SU-DHL-6 (cell line): Measurements from ENCODE around the gene SMYD4.

Source experiments
- H2AFZ ChIP-seq: fragments of 200-600 bp; sonication (generic); 2 replicates; pipeline ENCODE4 v1.6.1; 2014; ENCODE audit warnings: low read depth, mild to moderate bottlenecking, moderate library complexity, mixed read lengths, antibody characterized with exemption, low read length; ENCODE audit not compliant: severe bottlenecking
- H3F3A ChIP-seq: fragments of 200-600 bp; shearing (Covaris generic); 2 replicates; pipeline ENCODE4 v1.6.0; 2016; ENCODE audit warnings: antibody characterized with exemption, mild to moderate bottlenecking; ENCODE audit not compliant: insufficient read depth
- H3K27ac ChIP-seq: fragments of 200-600 bp; sonication (generic); 2 replicates; pipeline ENCODE4 v1.5.1; 2016; ENCODE audit warnings: low read depth, mild to moderate bottlenecking, low read length, moderate library complexity, mixed read lengths
- H3K27me3 ChIP-seq: fragments of 200-600 bp; sonication (generic), shearing (Covaris generic); 2 replicates; pipeline ENCODE4 v1.6.0; 2014; ENCODE audit warnings: mild to moderate bottlenecking, low read length
- H3K36me3 ChIP-seq: fragments of 200-600 bp; sonication (generic); 2 replicates; pipeline ENCODE4 v1.6.1; 2014; ENCODE audit warnings: mild to moderate bottlenecking, low read length, mixed read lengths
- H3K4me2 ChIP-seq: fragments of 300-600, 200-600 bp; shearing (Covaris generic), sonication (generic); 2 replicates; pipeline ENCODE4 v1.6.0; 2014; ENCODE audit warnings: low read length, low read depth, mild to moderate bottlenecking; ENCODE audit not compliant: poor library complexity, severe bottlenecking
- H3K4me3 ChIP-seq: fragments of 200-600 bp; sonication (generic); 2 replicates; pipeline ENCODE4 v1.5.1; 2014; ENCODE audit warnings: antibody characterized with exemption, low read length, mild to moderate bottlenecking, mixed read lengths; ENCODE audit not compliant: insufficient read depth, poor library complexity, severe bottlenecking
- H3K79me2 ChIP-seq: fragments of 200-600 bp; sonication (generic); 2 replicates; pipeline ENCODE4 v1.6.1; 2014; ENCODE audit warnings: mild to moderate bottlenecking, low read length, moderate library complexity; ENCODE audit not compliant: insufficient read depth
- H3K9ac ChIP-seq: fragments of 200-600 bp; sonication (generic); 2 replicates; pipeline ENCODE4 v1.7.0; 2014; ENCODE audit warnings: mild to moderate bottlenecking, low read length
- H3K9me2 ChIP-seq: fragments of 200-600 bp; sonication (generic); replicated peaks from 2 replicates; pipeline ENCODE4 v1.6.1; 2014; ENCODE audit warnings: low read length; ENCODE audit not compliant: insufficient read depth
- H3K9me3 ChIP-seq: fragments of 200-600 bp; sonication (generic); 2 replicates; pipeline ENCODE4 v1.6.1; 2014; ENCODE audit warnings: low read length, mixed read lengths; ENCODE audit not compliant: insufficient read depth
- H4K20me1 ChIP-seq: fragments of 200-600 bp; sonication (generic); 2 replicates; pipeline ENCODE4 v1.6.1; 2014; ENCODE audit warnings: low read depth, mild to moderate bottlenecking, antibody characterized with exemption, low read length, moderate library complexity, mixed read lengths
- CTCF ChIP-seq: fragments of 200-600 bp; sonication (generic); IDR thresholded peaks from one replicate; pipeline ENCODE4 v1.5.1; 2017; ENCODE audit warnings: antibody characterized with exemption, mild to moderate bottlenecking, low read length, moderate library complexity; ENCODE audit not compliant: insufficient read depth, poor library complexity, severe bottlenecking
- EZH2phosphoT487 ChIP-seq: fragments of 200-600 bp; sonication (generic), shearing (Covaris generic); conservative IDR thresholded peaks from 2 replicates; pipeline ENCODE4 v1.6.1; 2018; ENCODE audit warnings: mild to moderate bottlenecking, antibody characterized with exemption, low read length, moderate library complexity, mixed read lengths

Gene SMYD4

GRCh38 chr17:1783271-1783670 is 46.4 kb downstream of the SMYD4 start:
- peaks cover 3% of the 10 kb centered on the region; the same call in 1 of the 2 replicates for H3K36me3 ChIP-seq
- H3K4me3 ChIP-seq: no peak overlapping the region
- no peaks in the 10 kb centered on the region for H3K9me2 ChIP-seq
- no peaks in the 10 kb centered on the region for H4K20me1 ChIP-seq
- H3K27ac ChIP-seq: no peak overlapping the region
- no peaks in the 10 kb centered on the region for H3K79me2 ChIP-seq
- TF ChIP-seq EZH2phosphoT487 (no peak), CTCF (no peak)
- H3F3A ChIP-seq: no peaks in the 10 kb centered on the region
- no peak overlapping the region for H3K9ac ChIP-seq
- H3K4me2 ChIP-seq: no peak overlapping the region
- H3K27me3 ChIP-seq: no peaks in the 10 kb centered on the region
- H2AFZ ChIP-seq: no peak overlapping the region
- no peaks in the 10 kb centered on the region for H3K9me3 ChIP-seq

GRCh38 chr17:1782171-1782567 is 47.5 kb downstream of the SMYD4 start:
- Histone ChIP-seq H3K4me3 (no peak overlapping the region), H3K27ac (no peak overlapping the region), H3K36me3 (peaks cover 3% of the 10 kb centered on the region; the same call in 1 of the 2 replicates)

GRCh38 chr17:1779571-1780131 is 50.1 kb downstream of the SMYD4 start:
- H3K36me3 ChIP-seq: peaks cover 3% of the 10 kb centered on the region; the same call in 1 of the 2 replicates

More at GRCh38 chr17:1782171-1782567, 47.5 kb downstream of the SMYD4 start:
- Histone ChIP-seq H3F3A (no peaks in the 10 kb centered on the region), H3K4me2 (no peak overlapping the region), H3K9me3 (no peaks in the 10 kb centered on the region), H3K9me2 (no peaks in the 10 kb centered on the region), H4K20me1 (no peaks in the 10 kb centered on the region), H2AFZ (no peak overlapping the region), H3K27me3 (no peaks in the 10 kb centered on the region), H3K9ac (no peak overlapping the region), H3K79me2 (no peaks in the 10 kb centered on the region)
- TF ChIP-seq CTCF: no peak
- no peak for TF ChIP-seq EZH2phosphoT487

More at GRCh38 chr17:1779571-1780131, 50.1 kb downstream of the SMYD4 start:
- no peaks in the 10 kb centered on the region for H4K20me1 ChIP-seq
- H3K9ac ChIP-seq: no peak overlapping the region
- H3K9me3 ChIP-seq: no peaks in the 10 kb centered on the region
- no peak overlapping the region for H3K4me3 ChIP-seq
- H3K4me2 ChIP-seq: no peak overlapping the region
- TF ChIP-seq EZH2phosphoT487 (no peak), CTCF (no peak)
- no peak overlapping the region for H3K27ac ChIP-seq
- H2AFZ ChIP-seq: no peak overlapping the region
- no peaks in the 10 kb centered on the region for H3F3A ChIP-seq
- no peaks in the 10 kb centered on the region for H3K27me3 ChIP-seq
- no peaks in the 10 kb centered on the region for H3K79me2 ChIP-seq
- H3K9me2 ChIP-seq: no peaks in the 10 kb centered on the region
